SK-N-SH (cell line): ENCODE data around the gene BRI3. TPM values are rescaled to one million over a fixed set of nuclear protein-coding genes. Genes with fewer than 3 reads are reported as not detected.

ENCODE experiments used
- CTCF ChIA-PET: fragments of 300-600, 350-600 bp; formaldehyde crosslinking; extraction: SDS; loops from one replicate; lab custom pipeline; 2021; lab: Yijun Ruan, JAX
- POLR2A ChIA-PET: fragments of 350-600 bp; sonication (Branson Sonifier 250); formaldehyde crosslinking; extraction: SDS; loops from one replicate; lab custom pipeline; 2020; ENCODE audit warnings: antibody characterized with exemption, inconsistent platforms; lab: Yijun Ruan, JAX
- DNase-seq: peaks from one replicate; pipeline ENCODE4 v3.0.0; 2012
- H2AFZ ChIP-seq: fragments of 200-600 bp; sonication (generic); 2 replicates; pipeline ENCODE4 v1.8.1; 2016; ENCODE audit warnings: antibody characterized with exemption, mild to moderate bottlenecking, low read depth
- H3F3A ChIP-seq: fragments of 200-600 bp; sonication (generic); replicated peaks from 2 replicates; pipeline ENCODE3; 2016; ENCODE audit warnings: antibody characterized with exemption, mild to moderate bottlenecking; ENCODE audit not compliant: insufficient read depth
- H3K27ac ChIP-seq, 2 experiments: fragments of 200-500 bp in 1 of 2; fragments of 200-600 bp in 1 of 2; sonication (Bioruptor generic) in 1 of 2; sonication (generic), shearing (Covaris generic) in 1 of 2; 2 replicates each; pipeline versions ENCODE4 v1.5.1 to v1.6.1; 2014 to 2016; ENCODE audit warnings: low read depth in 2 of 2, inconsistent platforms in 1 of 2, low read length in 1 of 2, mild to moderate bottlenecking in 1 of 2, mixed read lengths in 1 of 2
- H3K27me3 ChIP-seq: fragments of 200-600 bp; sonication (generic), shearing (Covaris generic); 2 replicates; pipeline ENCODE4 v1.6.1; 2016; ENCODE audit warnings: mixed run types; ENCODE audit not compliant: insufficient read depth
- H3K36me3 ChIP-seq, 2 experiments: fragments of 200-500 bp in 1 of 2; fragments of 200-600 bp in 1 of 2; sonication (Bioruptor generic) in 1 of 2; sonication (generic) in 1 of 2; replicated peaks in 1 of 2; 2 replicates each; pipeline versions ENCODE3 to v1.5.1; 2014 to 2016; ENCODE audit warnings: low read length in 1 of 2, mild to moderate bottlenecking in 1 of 2; ENCODE audit not compliant: insufficient read depth in 2 of 2, control insufficient read depth in 1 of 2
- H3K4me1 ChIP-seq, 2 experiments: fragments of 200-500 bp in 1 of 2; fragments of 200-600 bp in 1 of 2; sonication (Bioruptor generic) in 1 of 2; sonication (generic), shearing (Covaris generic) in 1 of 2; 2 replicates each; pipeline versions ENCODE4 v1.5.1 to v1.6.1; 2014 to 2016; ENCODE audit warnings: low read depth in 1 of 2, low read length in 1 of 2, mixed run types in 1 of 2; ENCODE audit not compliant: insufficient read depth in 2 of 2, control insufficient read depth in 1 of 2
- H3K4me2 ChIP-seq: fragments of 200-600 bp; sonication (generic), shearing (Covaris generic); 2 replicates; pipeline ENCODE4 v1.6.1; 2017; ENCODE audit warnings: mixed run types
- H3K4me3 ChIP-seq, 2 experiments: fragments of 200-500 bp in 1 of 2; fragments of 200-600 bp in 1 of 2; sonication (Bioruptor generic) in 1 of 2; sonication (generic), shearing (Covaris generic) in 1 of 2; 2 replicates each; pipeline versions ENCODE4 v1.5.1 to v1.8.1; 2014 to 2016; ENCODE audit warnings: low read depth in 2 of 2, inconsistent platforms in 1 of 2, low read length in 1 of 2, mild to moderate bottlenecking in 1 of 2, mixed read lengths in 1 of 2, moderate library complexity in 1 of 2
- H3K79me2 ChIP-seq: fragments of 200-600 bp; sonication (generic); 2 replicates; pipeline ENCODE4 v1.8.1; 2017; ENCODE audit warnings: mild to moderate bottlenecking; ENCODE audit not compliant: insufficient read depth
- H3K9ac ChIP-seq: fragments of 200-600 bp; sonication (generic); 2 replicates; pipeline ENCODE4 v1.6.1; 2017; ENCODE audit warnings: mixed run types
- H3K9me2 ChIP-seq: fragments of 200-600 bp; sonication (generic); 2 replicates; pipeline ENCODE4 v1.6.1; 2017; ENCODE audit warnings: mixed run types
- H3K9me3 ChIP-seq: fragments of 200-600 bp; sonication (generic); 2 replicates; pipeline ENCODE4 v1.6.1; 2017; ENCODE audit warnings: mixed run types, mild to moderate bottlenecking, moderate library complexity
- H4K20me1 ChIP-seq: fragments of 200-600 bp; sonication (generic); 2 replicates; pipeline ENCODE4 v1.6.1; 2017; ENCODE audit warnings: mild to moderate bottlenecking, mixed run types; ENCODE audit not compliant: insufficient read depth
- CHD2 ChIP-seq: fragments of 150-350 bp; IDR thresholded peaks from 2 replicates; pipeline ENCODE4 v1.6.1; 2018; ENCODE audit warnings: low read length; ENCODE audit not compliant: partially characterized antibody
- ELF1 ChIP-seq: IDR thresholded peaks from 2 replicates; pipeline ENCODE4 v1.4.0; 2012
- EP300 ChIP-seq, 2 experiments: IDR thresholded peaks; 2 replicates each; pipeline versions ENCODE4 v1.4.0 to v1.6.1; 2012; ENCODE audit warnings: borderline replicate concordance in 1 of 2, low read depth in 1 of 2, low read length in 1 of 2
- FOXJ3 ChIP-seq: sonication (generic); formaldehyde crosslinking; IDR thresholded peaks from 2 replicates; pipeline ENCODE4 v1.5.1; 2020; ENCODE audit warnings: mild to moderate bottlenecking, missing genetic modification reagents
- MXI1 ChIP-seq: IDR thresholded peaks from 2 replicates; pipeline ENCODE4 v1.6.1; 2012; ENCODE audit warnings: mild to moderate bottlenecking, low read depth, low read length, improper control_type of control experiment
- NRF1 ChIP-seq: IDR thresholded peaks from 2 replicates; pipeline ENCODE4 v1.6.1; 2012; ENCODE audit warnings: low read depth, mild to moderate bottlenecking, low read length
- PBX3 ChIP-seq: IDR thresholded peaks from 2 replicates; pipeline ENCODE4; 2012
- POLR2AphosphoS5 ChIP-seq: IDR thresholded peaks from 2 replicates; pipeline ENCODE4 v1.6.1; 2012; ENCODE audit warnings: low read depth, low read length
- RCOR1 ChIP-seq: fragments of 150-350 bp; IDR thresholded peaks from 2 replicates; pipeline ENCODE4 v1.6.1; 2017; ENCODE audit warnings: antibody characterized with exemption, low read length
- RXRA ChIP-seq: IDR thresholded peaks from 2 replicates; pipeline ENCODE4 v1.4.0; 2012; ENCODE audit warnings: low read depth, mild to moderate bottlenecking, borderline replicate concordance
- TAF1 ChIP-seq: IDR thresholded peaks from 2 replicates; pipeline ENCODE4 v1.6.1; 2012; ENCODE audit warnings: low read depth, mild to moderate bottlenecking, low read length, moderate library complexity, borderline replicate concordance
- USF1 ChIP-seq: IDR thresholded peaks from 2 replicates; pipeline ENCODE4 v1.4.0; 2012; ENCODE audit warnings: low read depth, borderline replicate concordance
- USF2 ChIP-seq: fragments of 150-350 bp; IDR thresholded peaks from 2 replicates; pipeline ENCODE4 v1.6.1; 2017; ENCODE audit warnings: antibody characterized with exemption, low read length, low read depth, borderline replicate concordance
- WGBS: methylation state at CpG from one replicate; pipeline ENCODE4 v1.1.6; 2017; ENCODE audit warnings: low lambda C conversion rate; 5-methylcytosine and 5-hydroxymethylcytosine counted together
- polyA plus RNA-seq, 3 experiments: library from polyadenylated mRNA; depleted of rRNA; stranded (reverse); fragments of >200 nt; gene quantifications; 2 replicates each; pipeline ENCODE4 v1.2.3, GENCODE V29; 2012

Gene BRI3
- polyA plus RNA-seq, 1 of the 3 experiments (the other 2 are of a cell fraction): 128 TPM

GRCh38 chr7:98312201-98312600 is 30.7 kb downstream of the BRI3 start:
- no peak overlapping the region for H3K9ac ChIP-seq
- H3K79me2 ChIP-seq: no peaks in the 10 kb centered on the region
- H2AFZ ChIP-seq: no peak overlapping the region
- no peak overlapping the region for H3K4me2 ChIP-seq
- H3K9me2 ChIP-seq: no peaks in the 10 kb centered on the region
- H4K20me1 ChIP-seq: no peaks in the 10 kb centered on the region
- H3K9me3 ChIP-seq: no peaks in the 10 kb centered on the region
- no peak for DNase-seq
- WGBS: 85% methylated on average over 7 of the region's 7 CpGs
- no peak overlapping the region for H3K27ac ChIP-seq
- no peaks in the 10 kb centered on the region for H3F3A ChIP-seq
- H3K36me3 ChIP-seq: peaks cover 0 to 5% of the 10 kb centered on the region in 2 experiments
- TF ChIP-seq ELF1 (no peak), RCOR1 (no peak), RXRA (no peak), USF1 (no peak), NRF1 (no peak), POLR2AphosphoS5 (no peak), CHD2 (no peak), MXI1 (no peak), PBX3 (no peak), TAF1 (no peak), USF2 (no peak)
- H3K4me3 ChIP-seq: no peak overlapping the region
- no peaks in the 10 kb centered on the region for H3K4me1 ChIP-seq
- CTCF ChIA-PET: interaction anchor here (0.6 to 1.5 kb wide), 4 partner anchors 9 to 530 kb away, joined by 3 to 4 read pairs (median 4); no protein-coding TSS in a partner anchor
- no peaks in the 10 kb centered on the region for H3K27me3 ChIP-seq
- POLR2A ChIA-PET: no interaction called here

GRCh38 chr7:98314469-98314868 is 33.0 kb downstream of the BRI3 start:
- no peaks in the 10 kb centered on the region for H3K36me3 ChIP-seq
- H2AFZ ChIP-seq: no peak overlapping the region
- H3F3A ChIP-seq: no peaks in the 10 kb centered on the region
- H3K9ac ChIP-seq: no peak overlapping the region
- TF ChIP-seq USF2 (no peak), PBX3 (no peak), FOXJ3 (CRISPR knock-in tag) (no peak), EP300 (IDR thresholded peaks at IDR 0.05; ENCODE audit: borderline replicate concordance in 1 of 2, low read depth in 1 of 2, low read length in 1 of 2) (no peak), RCOR1 (no peak), TAF1 (no peak), CHD2 (no peak), USF1 (no peak)
- no peaks in the 10 kb centered on the region for H3K9me2 ChIP-seq
- WGBS: 95% methylated on average over 11 of the region's 11 CpGs
- no peaks in the 10 kb centered on the region for H3K27me3 ChIP-seq
- POLR2A ChIA-PET: no interaction called here
- no peaks in the 10 kb centered on the region for H3K9me3 ChIP-seq
- H3K27ac ChIP-seq: no peak overlapping the region
- H3K4me2 ChIP-seq: no peak overlapping the region
- CTCF ChIA-PET: interaction anchor here (0.9 to 2.3 kb wide), 5 partner anchors 12 to 107 kb away, joined by 3 to 6 read pairs (median 4); partner anchors contain the start of gene BAIAP2L1
- no peaks in the 10 kb centered on the region for H3K79me2 ChIP-seq
- H3K4me3 ChIP-seq: no peak overlapping the region
- DNase-seq: no peak
- H3K4me1 ChIP-seq: no peaks in the 10 kb centered on the region
- no peaks in the 10 kb centered on the region for H4K20me1 ChIP-seq
